H1 (cell line): ENCODE measurements around the gene ZNF414. TPM values are rescaled to one million over a fixed set of nuclear protein-coding genes. Genes with fewer than 3 reads are reported as not detected.
A peak's percentile ranks its signal among the peaks of the same experiment; 100 is the strongest.

Experiments
- BACH1 ChIP-seq: IDR thresholded peaks from 2 replicates; pipeline ENCODE4 v1.6.1; 2012; ENCODE audit warnings: low read length, improper control_type of control experiment
- CEBPB ChIP-seq: IDR thresholded peaks from 2 replicates; pipeline ENCODE4 v1.6.1; 2012; ENCODE audit warnings: low read depth, low read length
- CHD1 ChIP-seq: IDR thresholded peaks from 2 replicates; pipeline ENCODE4 v1.6.1; 2012; ENCODE audit warnings: low read depth, low read length, improper control_type of control experiment
- CREB1 ChIP-seq: IDR thresholded peaks from 2 replicates; pipeline ENCODE4 v1.6.1; 2012; ENCODE audit warnings: inconsistent platforms
- EGR1 ChIP-seq: IDR thresholded peaks from 2 replicates; pipeline ENCODE4 v1.6.1; 2011; ENCODE audit warnings: low read depth, low read length, borderline replicate concordance
- FOSL1 ChIP-seq: IDR thresholded peaks from 2 replicates; pipeline ENCODE4 v1.6.1; 2011; ENCODE audit warnings: mild to moderate bottlenecking, low read depth, low read length, moderate library complexity; ENCODE audit not compliant: insufficient read depth
- GTF2F1 ChIP-seq: IDR thresholded peaks from 2 replicates; pipeline ENCODE4 v1.6.1; 2012; ENCODE audit warnings: low read depth, low read length, improper control_type of control experiment, borderline replicate concordance
- HDAC2 ChIP-seq, 2 experiments: fragments of 300-600 bp in 1 of 2; sonication (generic) in 1 of 2; IDR thresholded peaks; 2 replicates each; pipeline ENCODE4 v1.6.1; 2011 to 2012; ENCODE audit warnings: low read depth in 2 of 2, low read length in 2 of 2, mild to moderate bottlenecking in 2 of 2, moderate library complexity in 2 of 2, borderline replicate concordance in 1 of 2, inconsistent platforms in 1 of 2
- HDAC6 ChIP-seq: IDR thresholded peaks from one replicate; pipeline ENCODE4 v1.7.1; 2012; ENCODE audit warnings: low read depth, mild to moderate bottlenecking, inconsistent platforms, low read length, moderate library complexity
- POLR2A ChIP-seq, 2 experiments: IDR thresholded peaks; 1 replicate in 1 of 2; 2 replicates in 1 of 2; pipeline ENCODE4 v1.6.1; 2011; ENCODE audit warnings: low read depth in 2 of 2, low read length in 2 of 2, mild to moderate bottlenecking in 2 of 2; ENCODE audit errors: control extremely low read depth in 1 of 2
- POLR2AphosphoS5 ChIP-seq: IDR thresholded peaks from 2 replicates; pipeline ENCODE4 v1.6.1; 2011; ENCODE audit warnings: low read depth, low read length
- TEAD4 ChIP-seq: IDR thresholded peaks from 2 replicates; pipeline ENCODE4 v1.6.1; 2012; ENCODE audit warnings: low read depth, low read length, inconsistent platforms, mixed read lengths
- polyA plus RNA-seq, 7 experiments: library from polyadenylated mRNA; depleted of rRNA in 3 of 7; stranded (reverse) in 5 of 7; unstranded in 2 of 7; fragments of >200 nt in 5 of 7; fragments of 200-250 nt in 2 of 7; gene quantifications; 1 replicate in 5 of 7; 2 replicates in 1 of 7; 4 replicates in 1 of 7; pipeline versions ENCODE4 v1.2.1 to v1.2.3, GENCODE V29; 2011 to 2013; ENCODE audit warnings: missing spikeins in 2 of 7, mixed read lengths in 2 of 7
- total RNA-seq: library from RNA; stranded (reverse); fragmentation: NEBNext Ultra II Directional; extraction: Animal tissue kit (Norgen Biotek cat#: 25700); gene quantifications from 2 replicates; pipeline ENCODE4 v1.2.1, GENCODE V29; 2021

ZNF414 gene
- total and polyA plus RNA-seq, 2 of the 8 experiments (the other 6 are each of a cell fraction or from before 2014, with no cell fraction given): 9.7 to 26.8 TPM

- TF ChIP-seq EGR1 (peak; percentile 19; the same call in 1 of the 2 replicates), TEAD4 (no peak), POLR2A (IDR thresholded peaks at IDR 0.05; ENCODE audit: control extremely low read depth in 1 of 2, low read depth in 2 of 2, low read length in 2 of 2) (peak in 1 of 2 experiments; percentile 70; a peak in 1 of 3 replicates), CEBPB (no peak), BACH1 (peak; percentile 29; the same call in 1 of the 2 replicates), POLR2AphosphoS5 (no peak), GTF2F1 (no peak), HDAC2 (IDR thresholded peaks at IDR 0.05; ENCODE audit: borderline replicate concordance in 1 of 2, low read depth in 2 of 2, low read length in 2 of 2) (peak in 1 of 2 experiments; percentile 88; a peak in 2 of 4 replicates), CREB1 (no peak), FOSL1 (no peak), HDAC6 (no peak), CHD1 (no peak)
Observed at GRCh38 chr19:8505680-8506401, 8.1 kb downstream of the ZNF414 start (continued).
